ENCODE measurements around the gene ADM5. TPM values are rescaled to one million over a fixed set of nuclear protein-coding genes. Genes with fewer than 3 reads are reported as not detected.

ADM5 gene
- total RNA-seq, 1 donor from 2014 or later: 8.6 TPM

GRCh38 chr19:49653466-49653806 is 36.0 kb upstream of the ADM5 start:
- no peaks in the 10 kb centered on the region for H3K9me3 Mint-ChIP-seq
- intact Hi-C loops (cut with micrococcal nuclease): no loop called here
- peaks cover 45% of the 10 kb centered on the region for H3K36me3 Mint-ChIP-seq (ENCODE audit: low read depth)
- no peak overlapping the region for H3K4me3 Mint-ChIP-seq
- DNase-seq: no peak
- no peaks in the 10 kb centered on the region for H3K27me3 Mint-ChIP-seq
- H3K4me1 Mint-ChIP-seq: peaks cover 1% of the 10 kb centered on the region
- H3K27ac Mint-ChIP-seq: no peak overlapping the region

- Mint-ChIP-seq H3K9me3 (no peaks in the 10 kb centered on the region), H3K4me1 (peaks cover 1% of the 10 kb centered on the region), H3K27ac (no peak overlapping the region), H3K27me3 (no peaks in the 10 kb centered on the region), H3K4me3 (no peak overlapping the region), H3K36me3 (ENCODE audit: low read depth) (peaks cover 47% of the 10 kb centered on the region)
- no peak for DNase-seq
- intact Hi-C loops (cut with micrococcal nuclease): no loop called here
Observed at GRCh38 chr19:49654581-49654980, 34.8 kb upstream of the ADM5 start.

- no peak overlapping the region for H3K27ac Mint-ChIP-seq
- peaks cover 5% of the 10 kb centered on the region for H3K4me1 Mint-ChIP-seq
- H3K27me3 Mint-ChIP-seq: no peaks in the 10 kb centered on the region
- intact Hi-C loops (cut with micrococcal nuclease): no loop called here
- H3K36me3 Mint-ChIP-seq (ENCODE audit: low read depth): peaks cover 55% of the 10 kb centered on the region
- no peak for DNase-seq
- no peaks in the 10 kb centered on the region for H3K9me3 Mint-ChIP-seq
- H3K4me3 Mint-ChIP-seq: no peak overlapping the region
Observed at GRCh38 chr19:49655570-49656455, 33.6 kb upstream of the ADM5 start.

GRCh38 chr19:49656456-49657109 is 32.8 kb upstream of the ADM5 start:
- H3K9me3 Mint-ChIP-seq: no peaks in the 10 kb centered on the region
- no peak overlapping the region for H3K4me3 Mint-ChIP-seq
- H3K27ac Mint-ChIP-seq: no peak overlapping the region
- peaks cover 5% of the 10 kb centered on the region for H3K4me1 Mint-ChIP-seq
- intact Hi-C loops (cut with micrococcal nuclease): no loop called here
- H3K27me3 Mint-ChIP-seq: no peaks in the 10 kb centered on the region
- DNase-seq: no peak
- H3K36me3 Mint-ChIP-seq (ENCODE audit: low read depth): peaks cover 53% of the 10 kb centered on the region

DNA sequence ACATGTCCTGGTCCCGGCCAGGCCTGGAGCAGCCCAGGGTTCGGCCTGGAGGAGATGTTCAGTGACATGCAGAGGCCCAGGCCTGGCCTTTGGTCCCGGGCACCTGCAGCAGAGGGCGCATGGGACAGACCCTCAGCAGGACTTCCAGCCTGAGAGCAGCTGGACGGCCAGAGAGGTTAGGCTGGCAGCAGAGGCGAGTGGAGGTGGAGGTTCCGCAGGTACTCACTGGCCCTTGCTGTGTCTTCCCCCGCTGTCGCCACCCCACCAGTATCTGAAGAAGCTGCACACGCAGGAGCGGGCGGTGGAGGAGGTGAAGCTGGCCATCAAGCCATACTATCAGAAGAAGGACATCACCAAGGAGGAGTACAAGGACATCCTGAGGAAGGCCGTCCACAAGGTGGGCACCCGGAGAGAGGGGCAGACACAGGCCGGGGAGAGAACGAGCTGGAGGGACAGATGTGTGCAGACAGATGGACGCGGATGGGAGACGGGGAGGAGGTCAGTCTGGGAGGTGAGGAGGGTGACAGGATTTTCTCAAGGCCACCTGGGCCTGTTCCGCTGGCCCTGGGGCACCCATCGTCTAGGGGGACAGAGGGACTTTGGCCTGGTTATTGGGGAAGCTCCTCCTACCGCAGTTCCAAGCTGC is 31.8 kb upstream of the ADM5 start:
- peaks cover 5% of the 10 kb centered on the region for H3K4me1 Mint-ChIP-seq
- no peak overlapping the region for H3K4me3 Mint-ChIP-seq
- DNase-seq: no peak
- H3K27ac Mint-ChIP-seq: no peak overlapping the region
- intact Hi-C loops (cut with micrococcal nuclease): no loop called here
- peaks cover 56% of the 10 kb centered on the region for H3K36me3 Mint-ChIP-seq (ENCODE audit: low read depth)
- H3K27me3 Mint-ChIP-seq: no peaks in the 10 kb centered on the region
- no peaks in the 10 kb centered on the region for H3K9me3 Mint-ChIP-seq

GRCh38 chr19:49658139-49658517 is 31.3 kb upstream of the ADM5 start:
- Mint-ChIP-seq H3K27ac (no peak overlapping the region), H3K4me3 (no peak overlapping the region), H3K9me3 (no peaks in the 10 kb centered on the region), H3K36me3 (ENCODE audit: low read depth) (peaks cover 56% of the 10 kb centered on the region), H3K4me1 (peaks cover 9% of the 10 kb centered on the region), H3K27me3 (no peaks in the 10 kb centered on the region)
- DNase-seq: no peak
- intact Hi-C loops (cut with micrococcal nuclease): no loop called here

- Mint-ChIP-seq H3K4me1 (peaks cover 13% of the 10 kb centered on the region), H3K9me3 (no peaks in the 10 kb centered on the region), H3K27me3 (no peaks in the 10 kb centered on the region), H3K4me3 (no peak overlapping the region), H3K36me3 (ENCODE audit: low read depth) (peaks cover 55% of the 10 kb centered on the region), H3K27ac (no peak overlapping the region)
- DNase-seq: no peak
- intact Hi-C loops (cut with micrococcal nuclease): no loop called here
Observed at GRCh38 chr19:49658566-49659442, 30.6 kb upstream of the ADM5 start.

DNA sequence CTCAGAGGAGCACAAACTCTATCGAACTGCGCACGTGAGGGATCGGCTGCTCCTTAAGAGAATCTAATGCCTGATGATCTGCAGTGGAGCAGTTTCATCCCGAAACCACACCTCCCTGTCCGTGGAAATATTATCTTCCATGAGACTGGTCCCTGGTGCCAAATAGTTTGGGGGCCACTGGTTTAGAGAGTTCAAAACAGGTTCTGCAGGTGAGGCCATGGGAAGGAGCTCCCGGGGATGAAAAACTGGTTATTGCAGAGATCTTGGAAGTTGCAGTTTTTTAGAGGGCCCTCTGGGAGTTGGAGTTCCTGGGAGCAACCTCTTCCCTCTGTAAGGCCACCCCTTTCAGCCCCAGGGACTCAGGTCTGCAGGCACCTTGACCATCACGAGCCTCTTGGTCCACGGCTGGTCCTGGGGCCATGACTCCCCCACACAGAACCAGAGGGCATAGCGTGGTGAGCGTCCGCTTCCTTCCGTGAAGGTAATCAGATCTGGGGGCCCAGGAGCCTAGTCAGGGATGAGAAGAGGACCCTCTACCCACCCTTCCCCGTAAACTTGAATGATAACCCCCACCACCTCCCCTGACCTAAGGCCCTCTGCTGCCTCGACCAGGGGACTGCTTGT is 28.9 kb upstream of the ADM5 start:
- Mint-ChIP-seq H3K4me3 (no peak overlapping the region), H3K27ac (no peak overlapping the region), H3K4me1 (peaks cover 24% of the 10 kb centered on the region), H3K9me3 (no peaks in the 10 kb centered on the region), H3K27me3 (no peaks in the 10 kb centered on the region), H3K36me3 (ENCODE audit: low read depth) (peaks cover 47% of the 10 kb centered on the region)
- no peak for DNase-seq
- intact Hi-C loops (cut with micrococcal nuclease): loop anchor here (10.0 kb wide), 1 partner anchor 1026 kb away; the partner anchor contains the start of gene DBP

DNA sequence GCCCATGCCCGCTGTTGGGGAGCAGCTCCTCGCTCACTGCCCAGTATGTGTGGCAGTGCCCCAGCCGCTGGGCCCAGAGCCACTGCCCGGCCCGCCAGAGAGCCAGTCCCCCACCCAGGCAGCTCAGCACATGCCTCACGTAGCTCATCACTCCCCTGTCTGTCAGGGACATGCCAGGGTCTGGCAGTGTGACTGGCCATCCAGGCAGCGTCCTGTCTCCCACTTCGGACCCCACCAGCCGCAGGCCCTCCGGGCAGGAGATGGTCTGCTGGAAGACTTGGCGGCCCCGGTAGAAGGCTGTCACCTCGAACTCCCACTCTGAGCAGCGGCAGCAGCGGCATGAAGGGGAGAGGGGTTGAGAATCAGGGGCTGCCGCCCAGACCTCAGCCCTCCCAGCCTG is 27.4 kb upstream of the ADM5 start:
- Mint-ChIP-seq H3K4me1 (peaks cover 33% of the 10 kb centered on the region), H3K27ac (no peak overlapping the region), H3K27me3 (no peaks in the 10 kb centered on the region), H3K9me3 (no peaks in the 10 kb centered on the region), H3K36me3 (ENCODE audit: low read depth) (peaks cover 47% of the 10 kb centered on the region), H3K4me3 (no peak overlapping the region)
- DNase-seq: no peak
- intact Hi-C loops (cut with micrococcal nuclease): loop anchor here (10.0 kb wide), 1 partner anchor 1027 kb away; the partner anchor contains the start of gene DBP

DNA sequence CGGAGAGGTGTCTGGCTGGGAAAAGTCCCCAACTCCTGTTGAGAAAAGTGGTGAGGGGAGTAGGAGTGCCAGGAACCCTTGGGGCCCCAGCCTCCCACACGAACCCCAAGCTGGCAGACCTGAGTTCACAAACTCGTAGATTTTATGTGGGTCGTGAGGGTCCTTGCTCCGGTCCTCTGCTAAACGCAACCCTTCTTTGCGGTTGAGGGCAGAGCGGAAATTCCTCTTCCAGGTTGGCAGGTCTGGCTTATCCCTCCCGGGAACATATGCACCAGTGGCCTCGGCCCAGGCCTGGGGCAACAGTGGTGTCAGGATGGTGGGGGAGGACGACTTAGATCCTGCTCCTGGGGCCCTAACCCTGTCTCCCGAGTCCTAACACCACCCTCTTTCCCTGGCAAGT is 26.2 kb upstream of the ADM5 start:
- Mint-ChIP-seq H3K4me3 (peak overlapping the region; percentile 97), H3K27me3 (no peaks in the 10 kb centered on the region), H3K36me3 (ENCODE audit: low read depth) (peaks cover 40% of the 10 kb centered on the region), H3K27ac (peak overlapping the region; percentile 95), H3K4me1 (peaks cover 37% of the 10 kb centered on the region), H3K9me3 (no peaks in the 10 kb centered on the region)
- peak; percentile 57 for DNase-seq
- intact Hi-C loops (cut with micrococcal nuclease): loop anchor here (10.0 kb wide), 1 partner anchor 1028 kb away; the partner anchor contains the start of gene DBP

DNA sequence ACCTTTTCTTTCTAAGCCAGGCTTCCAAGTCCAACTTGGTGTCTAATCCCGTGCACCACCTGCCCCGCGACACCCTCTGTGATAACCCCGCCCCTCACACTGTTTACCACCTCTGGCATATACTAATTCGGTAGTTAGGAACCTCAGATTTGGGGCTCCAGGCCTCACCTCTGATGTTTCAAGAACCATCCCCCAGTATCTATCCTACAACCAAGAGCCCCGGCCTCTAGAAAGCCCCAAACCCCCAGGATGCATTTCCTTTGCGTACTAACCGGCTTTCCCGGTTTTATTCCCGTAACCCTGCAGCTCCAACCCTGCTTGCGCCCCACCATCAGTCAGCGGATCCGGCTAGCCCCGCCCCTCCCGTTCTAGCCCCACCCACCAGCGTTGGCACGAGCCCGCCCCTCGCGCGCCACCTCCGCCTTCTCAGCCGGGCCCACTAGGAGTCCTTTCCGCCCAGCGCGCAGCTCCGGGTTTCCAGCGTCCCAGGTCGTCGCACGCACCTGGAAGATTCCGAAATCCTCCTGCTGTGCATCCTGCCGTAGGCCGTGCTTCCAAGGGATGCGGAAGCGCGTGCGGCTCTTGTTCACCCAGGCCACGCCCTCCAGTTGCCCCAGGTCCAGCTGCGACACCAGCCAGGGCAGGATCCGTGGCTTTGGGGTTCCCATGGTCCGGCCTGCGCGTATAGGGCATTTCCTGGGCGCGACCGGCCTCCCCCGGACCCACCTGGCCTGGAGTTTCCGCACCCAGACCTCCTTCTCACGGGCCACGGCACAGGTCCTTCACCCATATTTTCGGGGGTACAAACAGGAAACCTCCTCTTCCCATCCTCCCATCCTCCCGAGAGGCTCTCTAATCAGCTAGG is 25.0 kb upstream of the ADM5 start:
- no peaks in the 10 kb centered on the region for H3K9me3 Mint-ChIP-seq
- intact Hi-C loops (cut with micrococcal nuclease): loop anchor here (1.0 to 10.0 kb wide), 4 partner anchors 12 to 1030 kb away; partner anchors contain the start of genes DBP, PRR12 and SCAF1
- peaks cover 37% of the 10 kb centered on the region for H3K36me3 Mint-ChIP-seq (ENCODE audit: low read depth)

DNA sequence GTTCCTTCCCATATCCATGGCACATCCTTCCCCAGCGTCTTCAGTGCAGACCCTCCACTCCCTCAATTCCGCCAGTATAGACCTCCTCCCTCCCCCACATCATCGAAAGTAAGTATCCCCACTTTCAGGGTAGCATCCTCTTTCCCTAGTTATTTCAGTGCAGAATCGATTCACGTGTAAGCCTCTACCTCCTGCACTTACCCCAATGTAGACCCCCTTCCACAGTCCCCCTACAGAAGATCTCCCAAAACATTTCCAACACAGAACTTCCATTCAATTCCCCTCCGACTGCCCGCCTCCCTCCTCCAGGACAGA is 24.4 kb upstream of the ADM5 start:
- intact Hi-C loops (cut with micrococcal nuclease): loop anchor here (1.0 to 10.0 kb wide), 4 partner anchors 11 to 1030 kb away; partner anchors contain the start of genes DBP, PRR12 and SCAF1
- Mint-ChIP-seq H3K27ac (peak overlapping the region; percentile 95), H3K9me3 (no peaks in the 10 kb centered on the region), H3K27me3 (no peaks in the 10 kb centered on the region), H3K4me3 (peak overlapping the region; percentile 97), H3K36me3 (ENCODE audit: low read depth) (peaks cover 35% of the 10 kb centered on the region), H3K4me1 (peaks cover 41% of the 10 kb centered on the region)
- DNase-seq: no peak

More for the DNA sequence above, 25.0 kb upstream of the ADM5 start:
- H3K4me3 Mint-ChIP-seq: peak overlapping the region; percentile 97
- H3K27ac Mint-ChIP-seq: peak overlapping the region; percentile 95
- peak; percentile 95 for DNase-seq
- peaks cover 37% of the 10 kb centered on the region for H3K4me1 Mint-ChIP-seq
- no peaks in the 10 kb centered on the region for H3K27me3 Mint-ChIP-seq

Measured in activated CD4-positive, alpha-beta T cell treated with anti-CD3 and anti-CD28 coated beads, Interleukin-2, amount 10 ng/mL, durations not matched to agents 24 days and 14 days (primary cell).